ENCODE results near the gene HTR7.

GRCh38 chr10:90799172-90799571, 58.7 kb downstream of the HTR7 start:
- TF ChIP-seq CTCF (IDR thresholded peaks at IDR 0.05), result no peak
- TF ChIP-seq POLR2A (IDR thresholded peaks at IDR 0.05), result no peak

Data from transverse colon (tissue), 3 donors.